Neural progenitor cell (in vitro differentiated cells): ENCODE measurements around the gene PUS3. TPM values are rescaled to one million over a fixed set of nuclear protein-coding genes. Genes with fewer than 3 reads are reported as not detected.

Source experiments
- DNase-seq: peaks from one replicate; pipeline ENCODE4 v3.0.0-alpha.2; 2016; ENCODE audit warnings: low spot score
- H2AFZ ChIP-seq: fragments of 200-600 bp; sonication (generic); replicated peaks from 2 replicates; pipeline ENCODE4 v1.6.1; 2016; ENCODE audit warnings: antibody characterized with exemption
- H3F3A ChIP-seq: fragments of 200-600 bp; sonication (generic); 2 replicates; pipeline ENCODE4 v1.6.1; 2016; ENCODE audit warnings: antibody characterized with exemption, low read depth
- H3K27ac ChIP-seq: fragments of 200-600 bp; sonication (generic); 2 replicates; pipeline ENCODE4 v1.5.1; 2016; ENCODE audit warnings: mild to moderate bottlenecking
- H3K27me3 ChIP-seq: fragments of 200-600 bp; sonication (generic); 2 replicates; pipeline ENCODE4 v1.6.1; 2016; ENCODE audit warnings: mild to moderate bottlenecking, moderate library complexity
- H3K36me3 ChIP-seq: fragments of 200-600 bp; sonication (generic); 2 replicates; pipeline ENCODE4 v1.5.1; 2016
- H3K4me1 ChIP-seq: fragments of 200-600 bp; sonication (generic); 2 replicates; pipeline ENCODE4 v1.6.1; 2016; ENCODE audit warnings: mixed run types
- H3K4me2 ChIP-seq: fragments of 200-600 bp; sonication (generic); 2 replicates; pipeline ENCODE4 v1.6.1; 2016
- H3K4me3 ChIP-seq: fragments of 200-600 bp; sonication (generic); 2 replicates; pipeline ENCODE4 v1.5.1; 2016
- H3K79me2 ChIP-seq: fragments of 200-600 bp; sonication (generic); 2 replicates; pipeline ENCODE4 v1.6.1; 2016; ENCODE audit warnings: low read depth
- H3K9ac ChIP-seq: fragments of 200-600 bp; sonication (generic); 2 replicates; pipeline ENCODE4 v1.6.1; 2016
- H3K9me3 ChIP-seq: fragments of 200-600 bp; sonication (generic); 2 replicates; pipeline ENCODE4 v1.5.1; 2016; ENCODE audit warnings: low read depth
- H4K20me1 ChIP-seq: fragments of 200-600 bp; sonication (generic); 2 replicates; pipeline ENCODE4 v1.6.1; 2016; ENCODE audit warnings: low read depth
- H3K27ac Mint-ChIP-seq: 3 replicates; pipeline ENCODE4 v1.8.0; 2021; ENCODE audit warnings: mixed read lengths
- H3K27me3 Mint-ChIP-seq: 2 replicates; pipeline ENCODE4 v1.8.0; 2022; ENCODE audit warnings: low read depth, mild to moderate bottlenecking, inconsistent platforms, moderate library complexity, mixed read lengths; ENCODE audit not compliant: insufficient read depth
- H3K36me3 Mint-ChIP-seq: 3 replicates; pipeline ENCODE4 v1.8.0; 2021; ENCODE audit warnings: mixed read lengths
- H3K4me1 Mint-ChIP-seq: 3 replicates; pipeline ENCODE4 v1.8.0; 2021; ENCODE audit warnings: mixed read lengths
- H3K4me3 Mint-ChIP-seq: 3 replicates; pipeline ENCODE4 v1.8.0; 2021; ENCODE audit warnings: mild to moderate bottlenecking, moderate library complexity, mixed read lengths
- H3K9me3 Mint-ChIP-seq: 3 replicates; pipeline ENCODE4 v1.8.0; 2020; ENCODE audit warnings: mixed read lengths
- EZH2 ChIP-seq: fragments of 200-600 bp; sonication (generic); IDR thresholded peaks from 2 replicates; pipeline ENCODE4 v1.6.1; 2017; ENCODE audit warnings: antibody characterized with exemption, mild to moderate bottlenecking, moderate library complexity
- EZH2phosphoT487 ChIP-seq: fragments of 200-600 bp; sonication (generic); IDR thresholded peaks from 2 replicates; pipeline ENCODE4 v1.6.1; 2017; ENCODE audit warnings: antibody characterized with exemption
- total RNA-seq: library from RNA; depleted of rRNA; stranded (reverse); fragments of >200 nt; gene quantifications from 2 replicates; pipeline ENCODE4 v1.2.3, GENCODE V29; 2015; ENCODE audit warnings: low replicate concordance
- TF ChIP-seq, protein P1 (sequence below): fragments of 200-600 bp; sonication (generic); IDR thresholded peaks from 2 replicates; pipeline ENCODE4 v1.5.1; 2017; ENCODE audit warnings: antibody characterized with exemption, mild to moderate bottlenecking

Gene PUS3
- total RNA-seq, 1 donor from 2014 or later: 22.1 TPM

DNA sequence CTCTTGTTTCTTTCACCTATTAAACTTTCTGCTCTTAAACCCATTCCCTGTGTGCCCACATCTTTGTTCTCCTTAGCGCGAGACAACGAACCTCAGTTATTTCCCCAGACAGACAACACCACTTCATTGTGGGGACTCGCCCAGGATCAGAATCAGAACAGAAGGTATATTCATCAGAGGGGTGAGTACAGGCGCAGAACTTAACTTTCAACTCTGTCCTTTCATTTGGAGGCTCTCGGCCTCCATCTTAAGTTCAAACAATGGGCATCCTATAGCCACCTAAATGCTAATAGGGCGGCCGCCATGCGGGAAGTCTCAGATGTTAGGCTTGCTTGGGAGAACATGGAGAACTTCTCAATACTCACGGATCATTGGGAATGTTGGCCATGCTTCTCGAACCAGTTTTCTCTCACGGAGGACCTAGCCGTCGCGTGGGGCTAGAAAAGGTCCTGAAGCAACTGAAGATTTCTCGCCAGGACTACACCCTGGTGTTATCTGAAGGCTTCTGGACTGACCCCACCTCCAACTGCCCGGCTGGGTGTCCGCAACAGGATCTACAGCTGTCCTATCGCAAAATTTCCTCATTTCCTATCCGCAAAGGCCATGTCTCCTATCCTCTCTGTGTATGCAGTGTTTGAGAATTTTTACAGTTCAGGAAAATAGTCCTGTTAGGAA is 29.0 kb downstream of the PUS3 start:
- H3K4me3 Mint-ChIP-seq: no peak overlapping the region

DNA sequence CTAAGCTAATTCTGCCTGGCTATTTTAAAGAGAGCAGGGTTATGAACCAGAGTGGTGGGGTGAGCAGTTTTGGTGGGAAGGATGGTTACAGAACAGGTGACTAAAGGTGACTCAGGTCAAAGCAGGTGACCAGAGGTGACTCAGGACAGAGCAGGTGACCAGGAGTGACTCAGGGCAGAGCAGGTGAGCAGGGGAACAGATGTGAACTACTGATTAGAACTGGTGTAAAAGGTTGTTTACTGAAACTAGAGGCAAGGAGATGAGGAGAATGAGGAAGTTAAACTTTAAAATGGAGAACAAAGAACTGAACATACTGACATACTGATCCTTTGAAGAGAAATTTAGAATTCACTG is 30.9 kb downstream of the PUS3 start:
- no peaks in the 10 kb centered on the region for H3K36me3 Mint-ChIP-seq
- H3K9me3 ChIP-seq: no peaks in the 10 kb centered on the region
- H3F3A ChIP-seq: no peaks in the 10 kb centered on the region
- H2AFZ ChIP-seq: no peak overlapping the region
- H3K27ac Mint-ChIP-seq: no peak overlapping the region
- peaks cover 8% of the 10 kb centered on the region for H3K4me1 ChIP-seq
- no peak for DNase-seq
- H3K27me3 Mint-ChIP-seq: peaks cover 5% of the 10 kb centered on the region
- H4K20me1 ChIP-seq: no peaks in the 10 kb centered on the region
- H3K27ac ChIP-seq: no peak overlapping the region
- no peak overlapping the region for H3K4me3 ChIP-seq
- no peak overlapping the region for H3K4me3 Mint-ChIP-seq
- no peaks in the 10 kb centered on the region for H3K9me3 Mint-ChIP-seq
- H3K27me3 ChIP-seq: no peaks in the 10 kb centered on the region
- H3K9ac ChIP-seq: no peak overlapping the region
- H3K4me2 ChIP-seq: no peak overlapping the region
- no peaks in the 10 kb centered on the region for H3K36me3 ChIP-seq
- TF ChIP-seq EZH2: no peak
- TF ChIP-seq, protein P1, sequence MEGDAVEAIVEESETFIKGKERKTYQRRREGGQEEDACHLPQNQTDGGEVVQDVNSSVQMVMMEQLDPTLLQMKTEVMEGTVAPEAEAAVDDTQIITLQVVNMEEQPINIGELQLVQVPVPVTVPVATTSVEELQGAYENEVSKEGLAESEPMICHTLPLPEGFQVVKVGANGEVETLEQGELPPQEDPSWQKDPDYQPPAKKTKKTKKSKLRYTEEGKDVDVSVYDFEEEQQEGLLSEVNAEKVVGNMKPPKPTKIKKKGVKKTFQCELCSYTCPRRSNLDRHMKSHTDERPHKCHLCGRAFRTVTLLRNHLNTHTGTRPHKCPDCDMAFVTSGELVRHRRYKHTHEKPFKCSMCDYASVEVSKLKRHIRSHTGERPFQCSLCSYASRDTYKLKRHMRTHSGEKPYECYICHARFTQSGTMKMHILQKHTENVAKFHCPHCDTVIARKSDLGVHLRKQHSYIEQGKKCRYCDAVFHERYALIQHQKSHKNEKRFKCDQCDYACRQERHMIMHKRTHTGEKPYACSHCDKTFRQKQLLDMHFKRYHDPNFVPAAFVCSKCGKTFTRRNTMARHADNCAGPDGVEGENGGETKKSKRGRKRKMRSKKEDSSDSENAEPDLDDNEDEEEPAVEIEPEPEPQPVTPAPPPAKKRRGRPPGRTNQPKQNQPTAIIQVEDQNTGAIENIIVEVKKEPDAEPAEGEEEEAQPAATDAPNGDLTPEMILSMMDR: no peak
- TF ChIP-seq EZH2phosphoT487: no peak
- peaks cover 2% of the 10 kb centered on the region for H3K4me1 Mint-ChIP-seq
- no peaks in the 10 kb centered on the region for H3K79me2 ChIP-seq

More for the DNA sequence above, 29.0 kb downstream of the PUS3 start:
- no peaks in the 10 kb centered on the region for H4K20me1 ChIP-seq
- TF ChIP-seq EZH2phosphoT487 (no peak), EZH2 (no peak)
- TF ChIP-seq, protein P1: no peak
- H3F3A ChIP-seq: no peaks in the 10 kb centered on the region
- H2AFZ ChIP-seq: peak overlapping the region; percentile 35
- Mint-ChIP-seq H3K27ac (no peak overlapping the region), H3K4me1 (peaks cover 2% of the 10 kb centered on the region), H3K9me3 (no peaks in the 10 kb centered on the region), H3K36me3 (no peaks in the 10 kb centered on the region), H3K27me3 (peaks cover 5% of the 10 kb centered on the region)
- peak overlapping the region; percentile 65 for H3K4me2 ChIP-seq
- H3K27me3 ChIP-seq: peaks cover 7% of the 10 kb centered on the region
- H3K4me3 ChIP-seq: peak overlapping the region; percentile 33
- H3K4me1 ChIP-seq: peaks cover under 1% of the 10 kb centered on the region
- peak; percentile 11 for DNase-seq
- H3K79me2 ChIP-seq: no peaks in the 10 kb centered on the region
- no peak overlapping the region for H3K9ac ChIP-seq
- no peaks in the 10 kb centered on the region for H3K9me3 ChIP-seq
- no peak overlapping the region for H3K27ac ChIP-seq
- H3K36me3 ChIP-seq: no peaks in the 10 kb centered on the region

DNA sequence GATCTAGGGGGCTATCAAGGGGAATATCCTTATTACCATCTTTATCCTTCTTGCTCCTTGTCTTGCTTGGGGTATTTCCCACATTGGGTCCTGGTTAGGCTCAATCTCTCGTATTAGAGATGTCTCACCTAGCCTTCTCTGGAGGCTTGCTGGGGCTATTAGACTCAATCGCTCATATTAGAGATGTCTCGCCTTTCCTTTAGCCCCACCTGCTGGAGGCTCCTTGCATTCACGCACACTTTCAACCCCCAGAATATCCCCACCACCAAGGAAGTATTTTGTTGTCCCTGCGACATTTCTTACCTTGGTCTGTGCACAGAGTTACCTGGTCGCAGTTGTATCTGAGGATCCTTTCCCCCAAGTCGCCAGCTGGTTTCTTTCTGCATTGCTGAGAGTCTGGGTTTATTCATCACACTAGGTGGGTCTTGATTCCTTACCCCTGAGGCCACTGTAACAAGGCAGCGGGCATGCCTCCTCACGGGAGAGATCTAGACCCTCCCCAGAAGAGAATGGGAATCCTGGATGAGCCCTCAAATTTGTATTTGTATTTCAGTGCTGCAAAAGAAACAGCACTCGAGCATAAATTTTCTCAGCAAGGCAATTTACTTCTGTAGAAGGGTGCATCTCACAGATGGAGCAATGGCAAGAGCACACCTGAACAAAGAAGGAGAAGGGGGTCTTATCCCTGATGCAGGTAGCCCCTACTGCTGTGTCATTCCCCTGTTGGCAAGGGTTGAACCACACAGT is 31.4 kb downstream of the PUS3 start:
- H3K9me3 Mint-ChIP-seq: no peaks in the 10 kb centered on the region
- Histone ChIP-seq H3K27ac (no peak overlapping the region), H3K9ac (no peak overlapping the region), H3K36me3 (no peaks in the 10 kb centered on the region), H3K4me3 (no peak overlapping the region), H4K20me1 (no peaks in the 10 kb centered on the region), H3F3A (no peaks in the 10 kb centered on the region), H2AFZ (no peak overlapping the region), H3K4me2 (no peak overlapping the region), H3K27me3 (no peaks in the 10 kb centered on the region), H3K9me3 (no peaks in the 10 kb centered on the region), H3K4me1 (peaks cover 8% of the 10 kb centered on the region), H3K79me2 (no peaks in the 10 kb centered on the region)
- peak; percentile 78 for DNase-seq
- peaks cover 4% of the 10 kb centered on the region for H3K27me3 Mint-ChIP-seq
- H3K36me3 Mint-ChIP-seq: no peaks in the 10 kb centered on the region
- no peak overlapping the region for H3K27ac Mint-ChIP-seq
- H3K4me1 Mint-ChIP-seq: peaks cover 2% of the 10 kb centered on the region
- TF ChIP-seq EZH2phosphoT487: no peak
- TF ChIP-seq, protein P1: peak; percentile 75
- H3K4me3 Mint-ChIP-seq: no peak overlapping the region
